Subcutaneous adipose tissue (tissue), 4 donors: Measurements from ENCODE around the gene OTOF. TPM values are rescaled to one million over a fixed set of nuclear protein-coding genes. Genes with fewer than 3 reads are reported as not detected.

Experiments
- CTCF ChIP-seq: fragments of 450-650 bp; IDR thresholded peaks from one replicate; pipeline ENCODE4 v1.5.1; 2016; ENCODE audit warnings: low read depth, mild to moderate bottlenecking, control low read depth, antibody characterized with exemption, moderate library complexity
- total RNA-seq, 4 donors: library from RNA; depleted of rRNA; stranded (reverse); fragments of >200 nt; gene quantifications; one replicate each; pipeline ENCODE4 v1.1.0, GENCODE V29; 2016

The OTOF gene
- total RNA-seq: under 1 TPM in 3 of 4 donors, not detected in 1; 0.16 to 0.44 (median 0.17) TPM

GRCh38 chr2:26477911-26478253 lies at the start of gene OTOF:
TSS of gene OTOF (minus strand) at chr2:26478124.
- TF ChIP-seq CTCF: no peak

DNA sequence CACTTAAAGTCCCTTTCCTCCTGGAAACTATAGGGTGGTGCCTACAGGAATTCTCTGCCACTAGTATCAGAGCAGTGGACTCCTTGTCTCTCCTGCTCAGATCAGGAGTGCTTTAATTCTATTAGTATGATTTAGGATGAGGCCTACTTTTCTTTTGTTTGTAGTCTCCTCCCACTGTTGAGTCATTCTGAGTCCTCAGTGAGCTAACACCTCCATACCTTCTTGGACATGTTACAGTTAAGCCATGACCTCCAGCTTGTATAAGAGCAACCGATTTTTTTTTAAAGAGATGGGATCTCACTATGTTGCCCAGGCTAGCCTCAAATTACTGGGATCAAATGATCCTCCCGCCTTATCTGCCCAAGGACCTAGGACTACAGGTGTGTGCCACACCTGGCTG lies 48.7 kb upstream of the OTOF start:
- no peak for TF ChIP-seq CTCF

- TF ChIP-seq CTCF: no peak
Observed at GRCh38 chr2:26526105-26526504, 48.2 kb upstream of the OTOF start.

DNA sequence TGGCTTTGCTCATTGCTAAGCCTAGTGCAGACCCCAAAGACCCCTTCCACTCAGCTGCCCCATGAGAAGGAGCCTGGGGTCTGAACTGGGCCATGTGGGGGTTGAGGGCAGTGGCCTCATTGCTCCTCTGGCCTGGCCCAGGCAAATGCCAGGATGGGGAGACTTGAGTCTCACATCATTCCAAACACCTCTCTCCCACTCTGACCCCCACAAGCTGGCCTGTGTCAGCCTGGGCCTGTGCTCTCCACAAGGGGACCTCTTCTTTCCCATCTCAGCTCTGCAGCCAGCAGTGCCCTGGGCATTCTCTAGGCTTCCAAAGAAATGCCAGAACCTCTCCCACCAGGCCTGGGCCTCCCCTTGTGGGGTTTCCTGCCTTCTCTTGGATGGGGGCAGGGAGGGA lies 45.8 kb upstream of the OTOF start:
- no peak for TF ChIP-seq CTCF

- TF ChIP-seq CTCF: no peak
Observed at GRCh38 chr2:26522751-26523171, 44.8 kb upstream of the OTOF start.

- TF ChIP-seq CTCF: no peak
Observed at GRCh38 chr2:26522325-26522724, 44.4 kb upstream of the OTOF start.

DNA sequence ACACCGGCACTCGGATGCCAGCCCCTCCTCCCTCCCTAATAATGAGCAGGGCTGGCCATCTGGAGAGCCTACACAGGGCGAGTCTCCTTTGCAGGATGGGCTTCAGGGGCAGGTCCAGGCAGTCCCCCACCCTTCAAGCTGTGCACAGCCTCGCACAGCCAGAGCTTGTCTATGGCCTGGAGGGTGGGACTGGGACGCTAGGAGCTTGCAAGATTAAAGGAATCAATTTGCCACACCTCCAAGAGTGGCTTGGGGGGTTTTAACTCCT lies 43.9 kb upstream of the OTOF start:
- TF ChIP-seq CTCF: no peak
